CD14-positive monocyte (primary cell): ENCODE measurements around the gene RREB1. TPM values are rescaled to one million over a fixed set of nuclear protein-coding genes. Genes with fewer than 3 reads are reported as not detected.

Experiments used
- DNase-seq, 3 donors: peaks; one replicate each; pipeline ENCODE4 v3.0.0-alpha.2; 2011 to 2022
- H2AFZ ChIP-seq: 2 replicates; pipeline ENCODE4 v1.6.0; 2012; ENCODE audit warnings: mild to moderate bottlenecking, low read depth, low read length, inconsistent platforms; ENCODE audit not compliant: insufficient read depth, poor library complexity, severe bottlenecking
- H3K27ac ChIP-seq, 2 donors: 1 replicate in 1 of 2; 2 replicates in 1 of 2; pipeline ENCODE4 v1.5.1; 2012 to 2013; ENCODE audit warnings: low read length in 2 of 2, control low read depth in 1 of 2, inconsistent platforms in 1 of 2, low read depth in 1 of 2, mild to moderate bottlenecking in 1 of 2
- H3K27me3 ChIP-seq, 2 donors: one replicate each; pipeline versions ENCODE4 v1.6.0 to v1.6.1; 2011 to 2013; ENCODE audit warnings: low read length in 2 of 2; ENCODE audit not compliant: control insufficient read depth in 2 of 2, insufficient read depth in 2 of 2
- H3K36me3 ChIP-seq, 2 donors: replicated peaks in 1 of 2; 1 replicate in 1 of 2; 2 replicates in 1 of 2; pipeline versions ENCODE4 v1.5.1 to v1.6.1; 2012 to 2013; ENCODE audit warnings: low read length in 2 of 2, control low read depth in 1 of 2, inconsistent platforms in 1 of 2, mild to moderate bottlenecking in 1 of 2; ENCODE audit not compliant: insufficient read depth in 2 of 2, control insufficient read depth in 1 of 2
- H3K4me1 ChIP-seq, 2 donors: 1 replicate in 1 of 2; 2 replicates in 1 of 2; pipeline versions ENCODE4 v1.5.1 to v1.6.1; 2012 to 2013; ENCODE audit warnings: low read length in 2 of 2, control low read depth in 1 of 2, inconsistent platforms in 1 of 2, mild to moderate bottlenecking in 1 of 2, moderate library complexity in 1 of 2; ENCODE audit not compliant: insufficient read depth in 2 of 2, control insufficient read depth in 1 of 2
- H3K4me2 ChIP-seq: replicated peaks from 2 replicates; pipeline ENCODE3; 2012; ENCODE audit warnings: low read length, moderate library complexity, mild to moderate bottlenecking; ENCODE audit not compliant: poor library complexity, severe bottlenecking; ENCODE audit errors: extremely low read depth
- H3K4me3 ChIP-seq, 3 experiments: fragments of 200-600 bp in 1 of 3; sonication (generic) in 1 of 3; replicated peaks in 1 of 3; 1 replicate in 2 of 3; 2 replicates in 1 of 3; pipeline ENCODE4 v1.5.1; 2011 to 2013; ENCODE audit warnings: low read length in 3 of 3, mild to moderate bottlenecking in 3 of 3, control low read depth in 2 of 3, low read depth in 2 of 3, inconsistent platforms in 1 of 3, moderate library complexity in 1 of 3
- H3K79me2 ChIP-seq: 2 replicates; pipeline ENCODE4 v1.6.0; 2012; ENCODE audit warnings: mild to moderate bottlenecking, control low read depth, inconsistent platforms, low read length, moderate library complexity; ENCODE audit not compliant: insufficient read depth
- H3K9ac ChIP-seq: 2 replicates; pipeline ENCODE4 v1.6.0; 2017; ENCODE audit warnings: low read length, mild to moderate bottlenecking; ENCODE audit not compliant: insufficient read depth, poor library complexity, severe bottlenecking
- H3K9me3 ChIP-seq, 2 donors: replicated peaks in 1 of 2; 1 replicate in 1 of 2; 2 replicates in 1 of 2; pipeline versions ENCODE4 v1.5.1 to v1.6.1; 2012 to 2013; ENCODE audit warnings: low read length in 2 of 2, control low read depth in 1 of 2; ENCODE audit not compliant: control insufficient read depth in 1 of 2, insufficient read depth in 1 of 2
- H4K20me1 ChIP-seq: 2 replicates; pipeline ENCODE4 v1.6.0; 2012; ENCODE audit warnings: mild to moderate bottlenecking, low read length, control low read depth, moderate library complexity; ENCODE audit not compliant: insufficient read depth
- H3K27ac Mint-ChIP-seq, 7 donors: one replicate each; pipeline ENCODE4 v1.8.0; 2020; ENCODE audit warnings: mild to moderate bottlenecking in 7 of 7, mixed read lengths in 7 of 7, moderate library complexity in 6 of 7, inconsistent platforms in 2 of 7
- H3K27me3 Mint-ChIP-seq, 3 donors: one replicate each; pipeline ENCODE4 v1.8.0; 2021 to 2022; ENCODE audit warnings: low read depth in 3 of 3, mild to moderate bottlenecking in 3 of 3, mixed read lengths in 3 of 3, moderate library complexity in 3 of 3, inconsistent platforms in 1 of 3
- H3K36me3 Mint-ChIP-seq, 2 donors: one replicate each; pipeline ENCODE4 v1.8.0; 2020; ENCODE audit warnings: mixed read lengths in 2 of 2, inconsistent platforms in 1 of 2, mild to moderate bottlenecking in 1 of 2
- H3K4me1 Mint-ChIP-seq: one replicate; pipeline ENCODE4 v1.8.0; 2020; ENCODE audit warnings: mild to moderate bottlenecking, mixed read lengths
- H3K4me3 Mint-ChIP-seq, 2 donors: one replicate each; pipeline ENCODE4 v1.8.0; 2020; ENCODE audit warnings: mild to moderate bottlenecking in 2 of 2, mixed read lengths in 2 of 2, moderate library complexity in 1 of 2
- H3K9me3 Mint-ChIP-seq, 7 donors: one replicate each; pipeline ENCODE4 v1.8.0; 2020 to 2022; ENCODE audit warnings: mixed read lengths in 7 of 7, mild to moderate bottlenecking in 6 of 7, moderate library complexity in 6 of 7, inconsistent platforms in 2 of 7
- WGBS: methylation state at CpG from one replicate; pipeline ENCODE4 v1.1.5; 2013; ENCODE audit warnings: missing lambda C conversion rate; ENCODE audit not compliant: insufficient coverage; 5-methylcytosine and 5-hydroxymethylcytosine counted together
- intact Hi-C, 2 donors: fragments of 100-400 bp; cut with micrococcal nuclease; formaldehyde crosslinking; loops; one replicate each; pipeline versions ENCODE4 v1.15.0 to v1.15.1; 2023
- polyA plus RNA-seq, 3 donors: library from polyadenylated mRNA; depleted of rRNA in 1 of 3; unstranded in 2 of 3; stranded (reverse) in 1 of 3; fragments of 300-500 nt in 2 of 3; fragments of >200 nt in 1 of 3; fragmentation: Illumina TruSeq in 2 of 3; gene quantifications; 1 replicate in 2 of 3; 2 replicates in 1 of 3; pipeline ENCODE4 v1.2.3, GENCODE V29; 2012 to 2021
- TF ChIP-seq, protein P1 (sequence below): fragments of 200-600 bp; IDR thresholded peaks from one replicate; pipeline ENCODE4 v1.8.0; 2022; ENCODE audit warnings: antibody characterized with exemption, mild to moderate bottlenecking

The RREB1 gene
- polyA plus RNA-seq, 3 donors: 2.1 to 15.3 (median 5.6) TPM

DNA sequence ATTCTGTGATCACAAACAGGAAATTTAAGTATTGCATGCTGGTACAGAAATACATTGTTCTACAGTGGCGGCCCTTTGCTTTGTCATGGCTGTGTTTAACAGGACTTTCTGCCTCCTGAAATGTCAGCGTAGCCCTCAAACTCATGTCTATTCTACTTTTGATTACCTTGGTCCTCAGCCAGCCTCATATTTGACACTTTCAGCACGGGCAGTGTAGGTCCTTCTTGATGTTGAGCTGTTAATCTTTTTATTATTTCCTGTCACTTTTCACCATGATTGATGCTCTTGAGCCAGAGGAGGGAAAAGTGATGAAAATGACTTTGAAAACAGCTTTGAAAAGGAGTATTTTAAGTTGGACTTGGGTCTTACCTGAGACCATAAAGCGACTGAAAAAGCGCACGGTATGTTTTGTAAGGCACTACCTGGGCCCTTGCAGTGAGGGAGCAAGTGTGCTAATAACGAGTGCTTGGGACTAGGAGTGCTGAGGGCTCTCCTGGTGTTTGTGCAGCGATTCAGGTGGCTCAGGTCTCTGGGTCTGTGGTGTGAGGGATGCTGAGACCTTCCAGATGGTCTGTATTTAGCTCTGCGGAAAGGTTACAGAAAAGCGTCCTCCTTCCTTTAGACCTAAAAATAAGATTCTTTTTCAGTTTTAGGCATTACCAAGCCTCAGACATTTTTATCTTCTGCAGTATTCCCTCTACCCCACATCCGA is 45.2 kb upstream of the RREB1 start:
- Mint-ChIP-seq H3K27ac (peak overlapping the region in 1 of 7 donors; percentile 14), H3K36me3 (peaks cover 0 to 1% of the 10 kb centered on the region in 2 donors), H3K9me3 (peaks cover 0 to 3% (median 0%) of the 10 kb centered on the region in 7 donors), H3K27me3 (no peaks in the 10 kb centered on the region), H3K4me1 (peaks cover 18% of the 10 kb centered on the region), H3K4me3 (peak overlapping the region in 1 of 2 donors; percentile 35)
- Histone ChIP-seq H4K20me1 (no peaks in the 10 kb centered on the region), H3K79me2 (no peaks in the 10 kb centered on the region), H2AFZ (peak overlapping the region; percentile 50), H3K4me3 (no peak overlapping the region), H3K4me1 (peaks cover 7 to 18% of the 10 kb centered on the region in 2 donors), H3K27ac (no peak overlapping the region), H3K36me3 (no peaks in the 10 kb centered on the region), H3K9ac (no peak overlapping the region), H3K9me3 (no peaks in the 10 kb centered on the region), H3K4me2 (no peak overlapping the region), H3K27me3 (no peaks in the 10 kb centered on the region)
- TF ChIP-seq, protein P1, sequence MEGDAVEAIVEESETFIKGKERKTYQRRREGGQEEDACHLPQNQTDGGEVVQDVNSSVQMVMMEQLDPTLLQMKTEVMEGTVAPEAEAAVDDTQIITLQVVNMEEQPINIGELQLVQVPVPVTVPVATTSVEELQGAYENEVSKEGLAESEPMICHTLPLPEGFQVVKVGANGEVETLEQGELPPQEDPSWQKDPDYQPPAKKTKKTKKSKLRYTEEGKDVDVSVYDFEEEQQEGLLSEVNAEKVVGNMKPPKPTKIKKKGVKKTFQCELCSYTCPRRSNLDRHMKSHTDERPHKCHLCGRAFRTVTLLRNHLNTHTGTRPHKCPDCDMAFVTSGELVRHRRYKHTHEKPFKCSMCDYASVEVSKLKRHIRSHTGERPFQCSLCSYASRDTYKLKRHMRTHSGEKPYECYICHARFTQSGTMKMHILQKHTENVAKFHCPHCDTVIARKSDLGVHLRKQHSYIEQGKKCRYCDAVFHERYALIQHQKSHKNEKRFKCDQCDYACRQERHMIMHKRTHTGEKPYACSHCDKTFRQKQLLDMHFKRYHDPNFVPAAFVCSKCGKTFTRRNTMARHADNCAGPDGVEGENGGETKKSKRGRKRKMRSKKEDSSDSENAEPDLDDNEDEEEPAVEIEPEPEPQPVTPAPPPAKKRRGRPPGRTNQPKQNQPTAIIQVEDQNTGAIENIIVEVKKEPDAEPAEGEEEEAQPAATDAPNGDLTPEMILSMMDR: no peak
- DNase-seq: no peak
- intact Hi-C loops: no loop called here
- 64% methylated on average over 5 of the region's 11 CpGs for WGBS

DNA sequence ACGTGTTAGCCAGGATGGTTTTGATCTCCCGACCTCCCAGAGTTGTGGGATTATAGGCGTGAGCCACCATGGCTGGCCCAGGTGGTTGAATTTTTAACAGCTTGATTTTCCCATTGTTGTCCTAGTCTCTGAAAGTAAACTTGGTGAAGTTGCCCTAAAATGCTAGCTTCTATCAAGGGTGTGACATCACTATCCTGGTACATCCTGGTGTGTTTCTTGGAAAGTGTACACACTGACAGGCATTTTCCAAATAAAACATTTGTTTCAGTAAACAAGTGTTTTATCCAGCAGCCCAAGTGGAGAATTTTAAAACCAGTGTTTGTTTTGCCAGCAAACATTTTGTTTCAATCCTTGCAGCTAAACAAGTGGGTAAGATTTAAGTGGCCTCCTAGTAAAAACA is 40.5 kb upstream of the RREB1 start:
- TF ChIP-seq, protein P1: no peak
- Histone ChIP-seq H3K27me3 (no peaks in the 10 kb centered on the region), H3K4me1 (peaks cover 0 to 5% of the 10 kb centered on the region in 2 donors), H2AFZ (no peak overlapping the region), H3K9ac (no peak overlapping the region), H4K20me1 (no peaks in the 10 kb centered on the region), H3K27ac (no peak overlapping the region), H3K4me2 (no peak overlapping the region), H3K9me3 (no peaks in the 10 kb centered on the region), H3K4me3 (no peak overlapping the region), H3K79me2 (no peaks in the 10 kb centered on the region), H3K36me3 (no peaks in the 10 kb centered on the region)
- intact Hi-C loops: no loop called here
- H3K9me3 Mint-ChIP-seq: peaks cover 0 to 3% (median 0%) of the 10 kb centered on the region in 7 donors
- no peaks in the 10 kb centered on the region for H3K27me3 Mint-ChIP-seq
- no peak overlapping the region for H3K4me3 Mint-ChIP-seq
- DNase-seq: no peak
- peaks cover 0 to 1% of the 10 kb centered on the region in 2 donors for H3K36me3 Mint-ChIP-seq
- WGBS: 93% methylated on average over 3 of the region's 3 CpGs
- H3K4me1 Mint-ChIP-seq: peaks cover 4% of the 10 kb centered on the region
- H3K27ac Mint-ChIP-seq: no peak overlapping the region
